NCI-H748 (cell line): ENCODE data around the gene NID2.

Source experiments
- DNase-seq: peaks from one replicate; lab custom pipeline; 2025; ENCODE audit not compliant: unreplicated experiment; lab: John Stamatoyannopoulos, UW

NID2 gene

GRCh38 chr14:52068615-52069306, at the start of gene NID2:
Gene NID2, minus strand, starts transcription at chr14:52069059. Its CDS starts 65 bp downstream, at chr14:52068994.
- peak; percentile 53 for DNase-seq

GRCh38 chr14:52117111-52117832, 48.4 kb upstream of the NID2 start:
- DNase-seq = no peak

GRCh38 chr14:52115286-52115685, 46.4 kb upstream of the NID2 start:
- DNase-seq = no peak

GRCh38 chr14:52112336-52113018, 43.6 kb upstream of the NID2 start:
- DNase-seq = no peak

- no peak for DNase-seq
These were observed 42.7 kb upstream of the NID2 start for GRCh38 chr14:52111583-52111982.

- DNase-seq = no peak
These were observed 41.7 kb upstream of the NID2 start for GRCh38 chr14:52110441-52111086.

GRCh38 chr14:52108823-52109222, 40.0 kb upstream of the NID2 start:
- no peak for DNase-seq

GRCh38 chr14:52106840-52107239, 38.0 kb upstream of the NID2 start:
- no peak for DNase-seq

- DNase-seq = peak; percentile 34
These were observed 34.6 kb upstream of the NID2 start for GRCh38 chr14:52103416-52103815.

GRCh38 chr14:52095794-52096193, 26.9 kb upstream of the NID2 start:
- DNase-seq = no peak

GRCh38 chr14:52095336-52095735, 26.5 kb upstream of the NID2 start:
- DNase-seq = no peak

- DNase-seq = no peak
These were observed 25.9 kb upstream of the NID2 start for GRCh38 chr14:52094546-52095271.

- DNase-seq = no peak
These were observed 23.1 kb upstream of the NID2 start for GRCh38 chr14:52091928-52092327.

GRCh38 chr14:52090936-52091335, 22.1 kb upstream of the NID2 start:
- DNase-seq = no peak

GRCh38 chr14:52089218-52089617, 20.4 kb upstream of the NID2 start:
- no peak for DNase-seq

GRCh38 chr14:52086711-52087110, 17.9 kb upstream of the NID2 start:
- no peak for DNase-seq

- no peak for DNase-seq
These were observed 14.0 kb upstream of the NID2 start for GRCh38 chr14:52082903-52083302.

- DNase-seq = peak; percentile 30
These were observed 13.1 kb upstream of the NID2 start for GRCh38 chr14:52081964-52082363.

GRCh38 chr14:52080808-52081755, 12.2 kb upstream of the NID2 start:
- peak; percentile 86 for DNase-seq
